ENCODE measurements around the gene ROBO1. TPM values are rescaled to one million over a fixed set of nuclear protein-coding genes. Genes with fewer than 3 reads are reported as not detected.

Gene ROBO1
- total RNA-seq, 1 experiment from 2014 or later: 32.2 TPM

GRCh38 chr3:78881501-78881900 lies 886.3 kb downstream of the ROBO1 start:
- Mint-ChIP-seq H3K27me3 (ENCODE audit: insufficient read depth, unreplicated experiment) (no peaks in the 10 kb centered on the region), H3K27ac (ENCODE audit: low read depth, unreplicated experiment) (no peak overlapping the region), H3K4me1 (ENCODE audit: insufficient read depth, unreplicated experiment) (no peaks in the 10 kb centered on the region), H3K9me3 (ENCODE audit: unreplicated experiment) (no peaks in the 10 kb centered on the region), H3K4me3 (ENCODE audit: unreplicated experiment) (no peak overlapping the region), H3K36me3 (ENCODE audit: insufficient read depth, unreplicated experiment) (no peaks in the 10 kb centered on the region)
- POLR2A ChIA-PET: interaction anchor here (0.9 kb wide), 1 partner anchor 26 kb away, joined by 4 read pairs; no protein-coding TSS in a partner anchor
- CTCF ChIA-PET: interaction anchor here (0.6 kb wide), 1 partner anchor 1126 kb away, joined by 3 read pairs; no protein-coding TSS in a partner anchor
- no peak for DNase-seq (ENCODE audit: unreplicated experiment)
- no peak for TF ChIP-seq CTCF (IDR thresholded peaks at IDR 0.05; ENCODE audit: unreplicated experiment)
- intact Hi-C loops (cut with micrococcal nuclease): no loop called here
- no TSS peak for BruUV-seq (replicated peaks)

- ChIA-PET POLR2A (interaction anchor here (0.9 kb wide), 1 partner anchor 25 kb away, joined by 4 read pairs; no protein-coding TSS in a partner anchor), CTCF (interaction anchor here (0.7 kb wide), 1 partner anchor 56 kb away, joined by 3 read pairs; no protein-coding TSS in a partner anchor)
- TF ChIP-seq CTCF (IDR thresholded peaks at IDR 0.05; ENCODE audit: unreplicated experiment): no peak
- no peak for DNase-seq (ENCODE audit: unreplicated experiment)
- intact Hi-C loops (cut with micrococcal nuclease): no loop called here
- no peak overlapping the region for H3K4me3 Mint-ChIP-seq (ENCODE audit: unreplicated experiment)
- no peaks in the 10 kb centered on the region for H3K27me3 Mint-ChIP-seq (ENCODE audit: insufficient read depth, unreplicated experiment)
- BruUV-seq (replicated peaks): no TSS peak
- no peaks in the 10 kb centered on the region for H3K9me3 Mint-ChIP-seq (ENCODE audit: unreplicated experiment)
- peaks cover 3% of the 10 kb centered on the region for H3K4me1 Mint-ChIP-seq (ENCODE audit: insufficient read depth, unreplicated experiment)
- no peaks in the 10 kb centered on the region for H3K36me3 Mint-ChIP-seq (ENCODE audit: insufficient read depth, unreplicated experiment)
- no peak overlapping the region for H3K27ac Mint-ChIP-seq (ENCODE audit: low read depth, unreplicated experiment)
Measured at GRCh38 chr3:78880603-78881461, 887.0 kb downstream of the ROBO1 start.

GRCh38 chr3:78879295-78879860 lies 888.4 kb downstream of the ROBO1 start:
- Mint-ChIP-seq H3K36me3 (ENCODE audit: insufficient read depth, unreplicated experiment) (no peaks in the 10 kb centered on the region), H3K9me3 (ENCODE audit: unreplicated experiment) (no peaks in the 10 kb centered on the region), H3K4me3 (ENCODE audit: unreplicated experiment) (no peak overlapping the region), H3K27me3 (ENCODE audit: insufficient read depth, unreplicated experiment) (no peaks in the 10 kb centered on the region), H3K4me1 (ENCODE audit: insufficient read depth, unreplicated experiment) (peaks cover 12% of the 10 kb centered on the region), H3K27ac (ENCODE audit: low read depth, unreplicated experiment) (no peak overlapping the region)
- CTCF ChIA-PET: interaction anchor here (0.7 kb wide), 1 partner anchor 104 kb away, joined by 3 read pairs; no protein-coding TSS in a partner anchor
- TF ChIP-seq CTCF (IDR thresholded peaks at IDR 0.05; ENCODE audit: unreplicated experiment): no peak
- BruUV-seq (replicated peaks): no TSS peak
- intact Hi-C loops (cut with micrococcal nuclease): no loop called here
- no peak for DNase-seq (ENCODE audit: unreplicated experiment)
- POLR2A ChIA-PET: interaction anchor here (0.6 kb wide), 1 partner anchor 629 kb away, joined by 3 read pairs; no protein-coding TSS in a partner anchor

GRCh38 chr3:78878789-78879188 lies 889.0 kb downstream of the ROBO1 start:
- Mint-ChIP-seq H3K36me3 (ENCODE audit: insufficient read depth, unreplicated experiment) (no peaks in the 10 kb centered on the region), H3K4me3 (ENCODE audit: unreplicated experiment) (no peak overlapping the region), H3K27ac (ENCODE audit: low read depth, unreplicated experiment) (no peak overlapping the region), H3K9me3 (ENCODE audit: unreplicated experiment) (no peaks in the 10 kb centered on the region), H3K27me3 (ENCODE audit: insufficient read depth, unreplicated experiment) (no peaks in the 10 kb centered on the region), H3K4me1 (ENCODE audit: insufficient read depth, unreplicated experiment) (peaks cover 12% of the 10 kb centered on the region)
- no peak for DNase-seq (ENCODE audit: unreplicated experiment)
- no TSS peak for BruUV-seq (replicated peaks)
- no peak for TF ChIP-seq CTCF (IDR thresholded peaks at IDR 0.05; ENCODE audit: unreplicated experiment)
- intact Hi-C loops (cut with micrococcal nuclease): no loop called here
- ChIA-PET POLR2A (interaction anchor here (0.6 kb wide), 1 partner anchor 628 kb away, joined by 3 read pairs; no protein-coding TSS in a partner anchor), CTCF (interaction anchor here (0.7 to 0.8 kb wide), 2 partner anchors 43 to 104 kb away, joined by 3 read pairs; no protein-coding TSS in a partner anchor)

All from MCF 10A (cell line).